ENCODE measurements around the gene TRIM27.
"Not testable (repeated sequence)": the region's sequence is repeated elsewhere in the genome, so short reads cannot be mapped to it uniquely, and the experiment has no call there.

TRIM27 gene

DNA sequence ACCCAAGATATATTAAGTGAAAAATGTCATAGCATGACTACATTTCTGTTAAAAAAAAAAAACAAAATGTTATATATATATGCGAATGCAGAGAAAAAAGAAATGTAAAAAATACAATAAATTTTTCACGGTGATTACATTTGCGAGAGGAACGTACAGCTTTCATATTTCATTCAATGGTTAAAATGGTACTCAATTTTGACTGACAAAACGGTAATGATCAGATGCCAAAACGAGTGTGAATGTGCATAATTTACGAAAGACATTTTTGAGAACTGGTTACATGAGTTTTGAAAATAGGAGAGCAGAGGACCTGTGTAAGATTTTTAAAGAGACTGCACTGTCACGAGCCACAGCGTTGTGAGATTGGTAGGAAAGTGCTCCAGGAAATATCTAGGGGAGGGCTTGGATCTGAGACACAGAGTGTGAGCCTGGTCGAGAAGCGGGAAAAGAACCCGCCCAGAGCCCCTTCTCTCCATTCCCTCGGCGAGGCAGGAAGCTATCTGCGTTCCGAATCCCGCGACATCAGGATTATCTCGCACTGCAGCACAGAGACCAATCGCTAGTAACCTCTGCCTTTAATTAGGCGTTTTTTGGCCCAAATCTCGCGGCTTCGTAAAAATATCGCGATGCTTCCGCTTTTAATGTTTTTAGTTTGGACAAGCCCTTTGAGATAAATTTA lies 28.5 kb downstream of the TRIM27 start:
- ATAC-seq: peak; percentile 82
- H3K4me1 Mint-ChIP-seq: peaks cover 23% of the 10 kb centered on the region
- peak; percentile 84 for DNase-seq
- H3K36me3 Mint-ChIP-seq (ENCODE audit: low read depth): peaks cover 7% of the 10 kb centered on the region
- peak overlapping the region; percentile 99 for H3K27ac Mint-ChIP-seq
- peak overlapping the region; percentile 97 for H3K4me3 Mint-ChIP-seq
- no peaks in the 10 kb centered on the region for H3K9me3 Mint-ChIP-seq
- H3K27me3 Mint-ChIP-seq: peaks cover 4% of the 10 kb centered on the region

DNA sequence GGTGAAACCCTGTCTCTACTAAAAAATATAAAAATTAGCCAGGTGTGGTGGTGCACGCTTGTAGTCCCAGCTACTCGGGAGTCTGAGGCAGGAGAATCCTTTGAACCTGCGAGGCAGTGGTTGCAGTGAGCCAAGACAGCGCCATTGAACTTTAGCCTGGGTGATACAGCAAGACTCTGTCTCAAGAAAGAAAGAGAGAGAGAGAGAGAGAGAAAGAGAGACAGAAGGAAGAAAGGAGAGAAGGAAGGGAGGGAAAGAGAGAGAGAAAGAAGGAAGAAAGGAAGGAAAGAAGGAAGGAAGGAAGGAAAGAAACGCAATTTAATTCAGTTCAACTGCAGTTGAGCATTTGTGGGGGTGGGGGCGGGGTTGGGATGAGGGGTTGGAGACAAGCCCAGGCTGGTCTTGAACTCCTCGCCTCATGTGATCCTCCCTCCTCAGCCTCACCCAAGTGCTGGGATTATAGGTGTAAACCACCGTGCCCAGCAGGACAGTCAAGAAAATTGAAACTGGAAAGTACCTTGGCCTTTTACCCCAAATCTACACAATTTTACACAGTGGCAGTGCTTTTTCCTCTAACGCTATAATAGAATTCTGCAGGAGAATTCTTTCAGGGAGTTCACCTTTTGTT lies 30.5 kb downstream of the TRIM27 start:
- DNase-seq (no peak), ATAC-seq (no peak)
- peaks cover 19% of the 10 kb centered on the region for H3K4me1 Mint-ChIP-seq
- peaks cover 4% of the 10 kb centered on the region for H3K36me3 Mint-ChIP-seq (ENCODE audit: low read depth)
- H3K27ac Mint-ChIP-seq: no peak overlapping the region
- no peak overlapping the region for H3K4me3 Mint-ChIP-seq
- peaks cover 4% of the 10 kb centered on the region for H3K27me3 Mint-ChIP-seq
- no peaks in the 10 kb centered on the region for H3K9me3 Mint-ChIP-seq

DNA sequence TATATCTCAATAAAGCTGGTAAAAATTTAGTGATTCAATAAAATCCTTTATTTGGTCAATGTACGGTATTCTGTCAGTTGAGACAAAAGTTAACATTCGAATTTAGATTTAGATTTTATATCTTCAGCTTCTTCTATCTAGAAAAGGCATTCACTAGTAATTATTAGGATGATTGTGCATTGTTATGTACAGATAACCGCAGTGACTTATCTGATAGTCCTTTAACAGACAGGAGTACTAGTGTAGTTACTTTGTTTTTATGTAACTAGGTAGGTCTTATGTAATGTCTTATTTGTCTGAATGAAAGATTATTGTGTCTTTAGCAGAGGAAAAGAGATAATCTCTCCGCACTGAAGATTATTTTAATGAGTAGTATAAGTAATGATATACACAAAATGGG lies 31.3 kb downstream of the TRIM27 start:
- Mint-ChIP-seq H3K27ac (no peak overlapping the region), H3K27me3 (peaks cover 4% of the 10 kb centered on the region), H3K4me1 (peaks cover 16% of the 10 kb centered on the region), H3K36me3 (ENCODE audit: low read depth) (peaks cover 4% of the 10 kb centered on the region), H3K4me3 (no peak overlapping the region), H3K9me3 (no peaks in the 10 kb centered on the region)
- ATAC-seq (no peak), DNase-seq (no peak)

DNA sequence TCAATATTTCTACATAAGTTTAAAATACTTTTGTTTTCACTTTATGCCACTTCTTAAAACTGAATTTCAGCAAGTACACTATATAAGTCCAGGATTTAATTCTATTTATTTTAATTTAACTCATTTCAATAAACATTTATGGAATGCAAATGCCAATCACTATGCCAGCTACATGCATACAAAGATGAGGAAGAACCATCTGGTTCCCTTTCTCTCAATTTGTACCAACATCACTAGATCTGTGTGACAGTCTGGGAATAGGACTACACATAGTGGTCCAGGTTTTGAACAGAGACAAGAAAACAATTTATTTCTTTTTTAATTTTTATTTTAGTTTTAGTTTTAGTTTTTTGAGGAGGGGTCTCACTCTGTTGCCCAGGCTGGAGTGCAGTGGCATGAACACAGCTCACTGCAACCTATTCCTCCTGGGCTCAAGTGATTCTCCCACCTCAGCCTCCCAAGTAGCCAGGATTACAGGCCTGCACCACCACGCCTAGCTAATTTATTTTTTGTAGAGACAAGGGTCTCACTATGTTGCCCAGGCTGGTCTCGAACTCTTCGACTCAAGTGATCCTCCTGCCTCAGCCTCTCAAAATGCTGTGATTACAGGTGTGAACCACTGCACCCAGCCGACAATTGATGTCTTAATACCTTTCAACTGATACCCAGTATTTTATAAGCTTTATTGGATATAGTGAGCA lies 35.8 kb downstream of the TRIM27 start:
- H3K4me1 Mint-ChIP-seq: peaks cover 24% of the 10 kb centered on the region
- no peaks in the 10 kb centered on the region for H3K27me3 Mint-ChIP-seq
- no peak for DNase-seq
- H3K27ac Mint-ChIP-seq: no peak overlapping the region
- H3K36me3 Mint-ChIP-seq (ENCODE audit: low read depth): peaks cover 4% of the 10 kb centered on the region
- H3K9me3 Mint-ChIP-seq: peaks cover 6% of the 10 kb centered on the region
- no peak overlapping the region for H3K4me3 Mint-ChIP-seq
- no peak for ATAC-seq

DNA sequence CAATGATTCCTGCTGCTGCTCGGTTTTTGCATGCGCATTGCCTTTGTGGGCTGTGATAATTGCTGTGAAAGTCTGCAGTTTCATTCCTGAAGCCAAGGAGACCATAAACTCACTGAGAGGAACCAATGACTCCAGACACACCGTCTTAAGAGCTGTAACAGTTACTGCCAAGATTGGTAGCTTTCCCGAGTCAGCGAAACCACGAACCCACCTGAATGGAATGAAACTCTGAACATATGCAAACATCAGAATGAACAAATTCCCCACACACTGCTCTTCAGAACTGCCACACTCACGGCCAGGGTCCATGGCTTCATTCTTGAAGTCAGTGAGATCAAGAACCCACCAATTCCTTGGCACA lies 37.7 kb downstream of the TRIM27 start:
- H3K27me3 Mint-ChIP-seq: peaks cover 5% of the 10 kb centered on the region

DNA sequence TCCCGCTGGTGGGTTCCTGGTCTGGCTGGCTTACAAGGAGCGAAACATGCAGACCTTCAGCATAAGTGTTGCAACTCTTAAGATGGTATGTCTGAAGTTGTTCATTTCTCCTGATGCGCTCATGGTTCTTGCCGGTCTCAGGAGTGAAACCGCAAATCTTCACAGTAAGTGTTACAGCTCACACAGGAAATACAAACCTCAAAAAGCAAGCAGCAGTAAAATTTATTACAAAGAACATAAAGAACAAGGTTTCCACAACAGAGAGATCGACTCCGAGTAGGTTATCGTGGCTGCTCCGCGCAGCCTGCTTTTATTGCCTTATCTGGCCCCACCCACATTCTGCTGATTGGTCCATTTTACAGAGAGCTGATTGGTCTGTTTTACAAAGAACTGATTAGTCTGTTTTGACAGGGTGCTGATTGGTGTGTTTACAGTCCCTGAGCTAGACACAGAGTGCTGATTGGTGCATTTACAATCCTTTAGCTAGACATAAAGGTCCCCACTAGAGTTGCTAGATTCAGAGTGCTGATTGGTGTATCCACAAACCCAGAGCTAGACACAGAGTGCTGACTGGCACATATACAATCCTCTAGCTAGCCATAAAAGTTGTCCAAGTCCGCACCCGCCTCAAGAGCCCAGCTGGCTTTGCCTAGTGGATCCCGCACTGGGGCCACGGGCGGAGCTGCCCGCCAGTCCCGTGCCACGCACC lies 39.2 kb downstream of the TRIM27 start:
- DNase-seq (peak; percentile 67), ATAC-seq (peak; percentile 62)
- Mint-ChIP-seq H3K9me3 (peaks cover 11% of the 10 kb centered on the region), H3K27ac (peak overlapping the region; percentile 80), H3K27me3 (peaks cover 8% of the 10 kb centered on the region), H3K4me3 (peak overlapping the region; percentile 73), H3K36me3 (ENCODE audit: low read depth) (peaks cover 7% of the 10 kb centered on the region), H3K4me1 (peaks cover 39% of the 10 kb centered on the region)

More for the DNA sequence above, 37.7 kb downstream of the TRIM27 start:
- ATAC-seq (no peak), DNase-seq (no peak)
- Mint-ChIP-seq H3K36me3 (ENCODE audit: low read depth) (peaks cover 6% of the 10 kb centered on the region), H3K4me1 (peaks cover 34% of the 10 kb centered on the region), H3K9me3 (peaks cover 11% of the 10 kb centered on the region), H3K4me3 (peak overlapping the region; percentile 53), H3K27ac (peak overlapping the region; percentile 53)

DNA sequence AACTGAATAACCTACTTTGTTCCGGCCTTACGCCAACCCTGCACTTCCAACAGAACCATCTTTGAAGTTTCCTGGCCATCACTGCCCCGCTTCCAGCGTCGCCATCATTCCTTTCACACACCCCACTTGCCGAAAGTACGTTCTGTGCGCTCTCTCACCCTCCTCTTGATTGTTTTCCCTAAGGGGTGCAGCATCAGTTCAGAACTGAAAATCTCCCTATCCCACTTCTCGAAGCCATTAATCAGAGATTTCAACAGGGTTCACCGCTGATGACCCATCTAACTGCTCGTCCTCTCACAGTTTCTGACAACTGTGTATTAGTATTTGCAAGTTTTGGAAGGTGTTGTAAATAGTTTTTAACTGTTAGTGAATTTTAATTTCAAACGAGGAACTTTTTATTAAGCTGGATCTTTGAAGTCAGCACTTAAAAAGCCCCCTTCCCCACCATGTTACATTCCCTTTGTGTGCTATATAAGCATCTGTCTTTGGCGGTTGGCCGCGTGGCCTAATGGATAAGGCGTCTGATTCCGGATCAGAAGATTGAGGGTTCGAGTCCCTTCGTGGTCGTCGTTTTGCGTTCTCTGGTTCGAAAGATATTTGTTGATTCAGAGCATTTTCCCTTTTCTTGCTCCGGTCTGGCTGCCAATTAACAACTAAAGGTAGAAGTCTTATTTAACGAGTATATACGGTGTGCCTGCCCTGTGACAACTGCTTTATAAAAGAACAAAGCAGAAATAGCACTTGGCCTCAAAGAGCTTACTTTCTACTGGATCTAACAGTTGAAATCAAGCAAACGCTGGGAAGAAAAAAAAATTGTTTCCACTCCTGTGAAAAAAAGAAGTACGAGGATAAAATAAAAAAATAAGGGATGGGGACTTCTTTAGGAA lies 42.6 kb downstream of the TRIM27 start:
- Mint-ChIP-seq H3K36me3 (ENCODE audit: low read depth) (peaks cover 7% of the 10 kb centered on the region), H3K27ac (peak overlapping the region; percentile 93), H3K9me3 (peaks cover 11% of the 10 kb centered on the region), H3K4me1 (peaks cover 36% of the 10 kb centered on the region), H3K4me3 (peak overlapping the region; percentile 79), H3K27me3 (peaks cover 12% of the 10 kb centered on the region)
- DNase-seq: peak; percentile 81
- peak; percentile 31 for ATAC-seq

DNA sequence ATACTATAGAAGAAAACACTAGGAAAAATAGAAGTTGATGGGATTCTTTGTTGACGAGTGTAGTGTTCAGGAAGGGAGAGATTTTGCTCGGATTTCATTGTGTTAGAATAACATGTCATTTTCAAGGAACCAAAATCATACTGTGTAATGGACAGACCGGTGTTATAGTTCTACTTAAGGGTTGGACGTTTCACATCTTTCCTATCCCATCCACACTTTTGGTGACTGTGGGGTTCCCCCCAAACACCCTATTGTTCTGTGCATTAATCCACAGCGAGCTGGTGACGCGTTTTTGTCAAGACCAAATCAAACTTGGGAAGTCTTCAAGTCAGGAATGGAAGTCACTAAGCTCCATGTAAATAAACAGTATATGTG lies 43.3 kb downstream of the TRIM27 start:
- peak overlapping the region; percentile 13 for H3K27ac Mint-ChIP-seq
- H3K9me3 Mint-ChIP-seq: peaks cover 7% of the 10 kb centered on the region
- H3K4me3 Mint-ChIP-seq: peak overlapping the region; percentile 79
- peaks cover 30% of the 10 kb centered on the region for H3K4me1 Mint-ChIP-seq
- no peak for DNase-seq
- H3K36me3 Mint-ChIP-seq (ENCODE audit: low read depth): peaks cover 7% of the 10 kb centered on the region
- peaks cover 12% of the 10 kb centered on the region for H3K27me3 Mint-ChIP-seq
- ATAC-seq: no peak

DNA sequence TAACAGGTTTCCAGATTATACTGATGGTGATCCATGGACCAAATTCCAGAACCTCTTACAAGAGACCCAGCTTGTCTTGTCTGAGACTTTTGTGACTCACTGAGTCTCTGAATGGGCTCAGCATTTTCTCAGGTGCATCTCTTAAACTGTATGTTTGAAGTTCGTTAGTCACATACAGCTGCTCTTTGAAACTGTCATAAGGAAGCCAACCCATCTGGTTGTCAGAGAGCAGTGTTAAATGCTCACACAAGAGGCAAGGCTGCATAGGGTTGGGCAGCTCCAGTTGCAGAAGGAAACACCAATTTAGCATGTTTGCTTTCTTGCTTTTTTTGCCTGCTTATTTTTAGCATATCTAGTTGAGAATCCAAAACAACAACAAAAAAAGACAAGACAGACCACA lies 47.1 kb downstream of the TRIM27 start:
- Mint-ChIP-seq H3K27me3 (peaks cover 12% of the 10 kb centered on the region), H3K4me1 (peaks cover 11% of the 10 kb centered on the region), H3K36me3 (ENCODE audit: low read depth) (peaks cover 4% of the 10 kb centered on the region), H3K9me3 (peaks cover 5% of the 10 kb centered on the region), H3K4me3 (no peak overlapping the region), H3K27ac (no peak overlapping the region)
- ATAC-seq: no peak
- DNase-seq: no peak

DNA sequence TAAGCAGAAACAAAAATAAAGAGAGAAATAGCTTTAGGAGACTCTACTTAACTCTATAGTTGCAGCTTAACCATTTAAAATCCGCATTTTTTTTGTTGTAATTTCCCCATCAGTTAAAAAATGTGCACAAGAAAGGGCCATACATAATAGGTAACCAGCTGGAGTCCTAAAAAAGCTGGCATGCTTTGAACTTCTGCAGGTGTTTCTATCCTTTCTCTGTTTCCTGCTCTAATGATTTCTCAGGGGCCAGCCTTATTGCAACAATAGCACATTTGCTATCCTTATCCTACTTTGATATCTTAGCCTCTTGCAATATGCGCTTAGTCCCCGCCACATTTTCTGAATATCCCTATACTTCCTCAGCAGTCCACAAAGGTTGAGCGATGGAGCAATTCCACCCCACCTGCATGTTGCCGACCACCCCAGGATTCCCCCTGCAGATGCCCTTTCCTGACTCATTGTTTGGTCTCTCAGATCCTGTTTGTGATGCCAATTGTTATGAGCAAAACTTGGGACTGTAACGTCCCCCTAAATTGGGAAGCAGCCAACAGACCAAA lies 48.5 kb downstream of the TRIM27 start:
- H3K4me1 Mint-ChIP-seq: no peaks in the 10 kb centered on the region
- no peaks in the 10 kb centered on the region for H3K9me3 Mint-ChIP-seq
- peaks cover 4% of the 10 kb centered on the region for H3K27me3 Mint-ChIP-seq
- DNase-seq (no peak), ATAC-seq (no peak)
- no peak overlapping the region for H3K4me3 Mint-ChIP-seq
- H3K27ac Mint-ChIP-seq: no peak overlapping the region
- H3K36me3 Mint-ChIP-seq (ENCODE audit: low read depth): no peaks in the 10 kb centered on the region

DNA sequence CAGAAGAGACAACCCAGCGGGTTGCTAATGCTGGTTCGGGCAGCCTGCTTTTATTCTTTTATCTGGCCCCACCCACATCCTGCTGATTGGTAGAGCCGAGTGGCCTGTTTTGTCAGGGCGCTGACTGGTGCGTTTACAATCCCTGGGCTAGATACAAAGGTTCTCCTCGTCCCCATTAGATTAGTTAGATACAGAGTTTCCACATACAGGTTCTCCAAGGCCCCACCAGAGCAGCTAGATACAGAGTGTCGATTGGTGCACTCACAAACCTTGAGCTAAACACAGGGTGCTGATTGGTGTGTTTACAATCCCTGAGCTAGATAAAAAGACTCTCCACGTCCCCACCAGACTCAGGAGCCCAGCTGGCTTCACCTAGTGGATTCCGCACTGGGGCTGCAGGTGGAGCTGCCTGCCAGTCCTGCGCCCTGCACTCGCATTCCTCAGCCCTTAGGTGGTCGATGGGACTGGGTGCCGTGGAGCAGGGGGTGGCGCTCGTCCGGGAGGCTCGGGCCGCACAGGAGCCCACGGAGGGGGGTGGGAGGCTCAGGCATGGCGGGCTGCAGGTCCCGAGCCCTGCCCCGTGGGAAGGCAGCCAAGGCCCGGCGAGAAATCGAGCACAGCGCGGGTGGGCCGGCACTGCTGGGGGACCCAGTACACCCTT lies 51.5 kb downstream of the TRIM27 start:
- not testable (repeated sequence) for ATAC-seq; H3K27ac Mint-ChIP-seq; H3K27me3 Mint-ChIP-seq; H3K4me1 Mint-ChIP-seq; H3K9me3 Mint-ChIP-seq; DNase-seq; H3K4me3 Mint-ChIP-seq; H3K36me3 Mint-ChIP-seq (ENCODE audit: low read depth)

DNA sequence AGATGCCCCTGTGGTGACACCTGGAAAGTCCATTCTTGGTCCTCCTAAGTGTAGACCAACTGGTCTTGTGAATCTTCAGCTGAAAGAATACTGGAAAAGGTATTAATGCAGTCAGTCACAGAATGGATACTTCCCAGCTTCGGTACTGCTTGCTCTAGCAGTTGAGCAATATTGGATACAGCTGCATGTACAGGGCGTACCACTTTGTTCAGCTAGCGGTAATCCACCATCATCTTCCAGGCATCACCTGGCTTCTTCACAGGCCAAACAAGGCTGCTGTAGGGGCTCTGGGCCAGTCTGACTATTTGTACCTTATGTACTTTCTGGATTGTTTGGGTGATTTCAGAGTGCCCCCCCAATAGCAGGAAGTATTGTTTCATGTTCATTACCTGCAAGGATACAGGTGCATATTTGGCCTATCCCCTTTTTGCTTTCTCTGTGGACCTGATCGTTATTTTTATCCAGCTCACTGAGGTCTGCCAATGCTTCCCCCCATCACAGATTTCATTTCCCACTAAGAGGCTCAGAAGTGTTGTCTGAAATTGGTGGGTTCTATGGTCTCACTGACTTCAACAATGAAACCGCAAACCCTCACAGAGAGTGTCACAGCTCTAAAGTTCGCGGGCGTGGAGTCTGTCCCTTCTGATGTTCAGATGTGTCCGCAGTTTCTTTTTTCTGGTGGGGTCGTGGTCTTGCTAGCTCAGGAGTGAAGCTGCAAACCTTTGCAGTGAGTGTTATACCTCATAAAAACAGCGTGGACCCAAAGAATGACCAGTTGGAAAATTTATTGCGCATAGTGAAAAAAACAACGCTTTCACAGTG lies 52.2 kb downstream of the TRIM27 start:
- no peaks in the 10 kb centered on the region for H3K9me3 Mint-ChIP-seq
- ATAC-seq (no peak), DNase-seq (no peak)
- H3K27ac Mint-ChIP-seq: no peak overlapping the region
- H3K4me1 Mint-ChIP-seq: peaks cover 7% of the 10 kb centered on the region
- no peak overlapping the region for H3K4me3 Mint-ChIP-seq
- H3K27me3 Mint-ChIP-seq: no peaks in the 10 kb centered on the region
- H3K36me3 Mint-ChIP-seq (ENCODE audit: low read depth): no peaks in the 10 kb centered on the region

DNA sequence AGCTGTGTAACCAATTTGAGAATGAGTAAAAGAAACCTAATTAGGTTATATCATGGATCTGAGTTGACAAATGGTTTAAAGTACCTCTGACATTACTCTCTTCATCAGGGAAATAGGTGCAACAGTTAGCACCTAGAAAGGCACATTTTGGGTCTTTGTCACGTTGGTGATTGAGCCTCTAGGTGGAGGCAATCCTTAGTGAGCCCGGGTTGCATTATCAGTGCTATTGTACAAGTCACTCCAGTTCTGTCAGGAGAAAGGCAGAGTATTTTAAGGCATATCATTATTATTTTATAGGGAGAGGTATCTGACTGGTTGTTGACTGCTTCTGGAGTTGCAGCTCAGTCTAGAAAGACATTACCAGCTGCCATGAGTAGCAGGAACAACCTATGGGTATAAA lies 54.9 kb downstream of the TRIM27 start:
- DNase-seq (no peak), ATAC-seq (no peak)
- Mint-ChIP-seq H3K27me3 (no peaks in the 10 kb centered on the region), H3K9me3 (peaks cover 6% of the 10 kb centered on the region), H3K27ac (no peak overlapping the region), H3K4me1 (peaks cover 27% of the 10 kb centered on the region), H3K4me3 (no peak overlapping the region), H3K36me3 (ENCODE audit: low read depth) (peaks cover 5% of the 10 kb centered on the region)
